HG03378 (cell line): Measurements from ENCODE around the gene TOMT.
"Not testable (repeated sequence)": the region's sequence is repeated elsewhere in the genome, so short reads cannot be mapped to it uniquely, and the experiment has no call there.

ENCODE experiments used
- ATAC-seq: cut with Tn5 transposase; IDR thresholded peaks from one replicate; pipeline ENCODE4 v1.9.1; 2021; ENCODE audit warnings: mild to moderate bottlenecking, moderate library complexity; ENCODE audit not compliant: unreplicated experiment

The TOMT gene

DNA sequence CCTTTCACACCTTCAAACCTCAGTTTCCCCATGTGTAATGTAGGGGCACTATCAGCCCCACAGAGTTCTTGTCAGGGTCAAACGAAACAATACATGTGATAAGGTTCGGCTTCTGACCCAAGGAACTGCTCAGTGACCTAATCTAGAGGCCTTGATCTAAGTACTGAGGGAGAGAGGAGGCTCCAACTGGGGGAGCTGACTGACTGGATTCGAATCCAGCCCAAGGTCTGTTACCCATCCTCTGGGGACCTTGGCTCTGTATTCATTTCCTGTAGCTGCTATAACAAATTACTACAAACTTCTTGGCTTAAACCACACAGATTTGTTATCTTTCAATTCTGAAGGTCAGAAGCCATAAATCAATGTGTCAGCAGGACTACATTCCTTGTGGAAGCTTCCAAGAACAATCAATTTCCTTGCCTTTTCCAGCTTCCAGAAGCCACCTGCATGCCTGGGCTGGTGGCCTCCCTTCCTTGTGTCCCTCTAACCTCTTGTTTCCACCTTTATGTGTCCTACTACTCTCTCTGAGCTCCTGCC is 17.5 kb downstream of the TOMT start:
- ATAC-seq = no peak

DNA sequence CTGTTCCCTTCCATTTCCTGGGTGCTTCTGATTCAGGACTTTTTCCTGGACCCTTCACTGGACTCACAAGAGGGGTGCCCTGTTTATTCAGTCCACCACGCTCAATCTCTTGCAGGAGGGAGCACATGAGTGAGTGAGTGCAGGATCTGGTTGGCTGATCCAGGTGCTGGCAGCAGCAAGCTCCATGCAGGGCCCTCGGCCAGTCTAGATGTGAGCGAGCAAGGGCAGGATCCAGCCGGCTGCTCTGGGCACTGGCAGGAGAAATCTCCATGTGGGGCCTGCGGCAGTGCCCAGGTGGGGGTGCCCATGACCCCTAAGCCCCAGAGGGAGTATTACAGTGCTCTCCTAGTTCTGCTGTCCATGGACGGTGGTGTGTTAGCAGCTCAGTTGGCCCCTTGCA is 18.3 kb downstream of the TOMT start:
- no peak for ATAC-seq

DNA sequence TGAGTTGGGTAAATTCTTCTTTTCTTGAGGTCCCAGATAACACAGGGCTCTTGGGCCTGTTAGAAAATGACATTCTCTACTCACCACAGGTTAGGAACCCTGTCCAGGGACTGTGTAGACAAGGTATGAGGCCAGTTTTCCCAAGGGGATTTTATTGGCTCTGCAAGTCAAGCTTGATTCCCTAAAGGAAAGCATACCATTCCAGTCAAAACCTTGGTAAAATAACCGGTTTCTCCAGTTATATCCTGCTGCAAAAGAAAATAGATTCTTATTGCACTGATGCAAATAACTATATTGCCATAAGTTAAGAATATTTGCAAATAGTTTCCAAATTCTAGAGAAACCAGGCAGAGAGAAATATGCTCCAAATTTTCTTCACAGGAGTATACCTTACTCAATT is 20.2 kb downstream of the TOMT start:
- ATAC-seq = no peak

DNA sequence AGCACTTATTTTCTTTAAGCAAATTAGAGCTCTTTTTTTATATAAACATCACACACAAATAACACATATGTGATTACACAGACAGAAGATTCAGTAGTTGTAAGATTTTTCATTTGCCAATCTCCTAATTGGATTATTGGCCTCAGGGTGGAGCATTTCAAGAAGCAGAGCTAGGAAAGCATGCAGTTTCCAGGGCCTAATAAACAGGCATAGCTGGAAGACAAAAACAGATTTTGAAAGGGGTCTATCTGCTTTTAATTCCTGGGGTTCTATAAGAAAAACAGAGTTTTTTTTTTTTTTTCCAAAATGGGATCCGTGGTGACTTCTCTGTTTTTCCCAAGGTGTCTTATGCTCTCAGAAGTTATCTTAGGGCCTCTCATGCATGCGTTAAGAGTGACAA is 22.2 kb downstream of the TOMT start:
- ATAC-seq = no peak

DNA sequence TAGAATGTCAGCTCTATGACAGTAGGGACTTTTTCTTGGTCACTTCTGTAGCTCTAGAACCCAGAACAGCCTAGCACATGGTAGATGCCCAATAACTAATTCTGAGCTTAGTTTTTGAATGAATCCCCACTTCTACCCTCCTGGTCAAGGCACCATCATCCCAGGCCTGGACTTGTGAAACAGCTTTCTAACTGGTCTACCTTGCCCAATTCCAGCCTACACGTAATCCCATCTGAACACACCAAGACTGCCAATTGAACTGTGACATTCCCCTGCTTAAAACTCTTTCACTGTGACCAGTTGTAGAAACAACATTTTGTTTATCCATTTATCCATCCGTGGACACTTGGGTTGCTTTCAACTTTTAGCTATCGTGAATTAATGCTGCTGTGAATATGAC is 23.7 kb downstream of the TOMT start:
- ATAC-seq = no peak

DNA sequence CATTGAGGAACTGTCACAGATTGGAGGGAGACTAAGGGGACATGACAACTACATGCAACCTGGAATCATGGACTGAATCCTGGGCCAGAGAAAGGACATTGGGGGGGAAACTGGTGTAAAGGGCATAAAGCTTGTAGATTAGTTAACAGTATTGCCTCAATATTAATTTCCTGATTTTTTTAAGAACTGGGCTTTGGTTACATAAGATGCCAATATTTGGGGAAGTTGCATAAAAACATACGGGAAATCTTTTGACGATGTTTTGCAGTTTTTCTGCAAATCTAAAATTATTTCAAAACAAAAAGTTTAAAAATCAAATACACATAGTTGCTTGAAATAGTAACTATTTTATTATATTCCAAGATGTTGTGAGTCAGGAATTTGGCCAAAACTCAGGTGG is 26.9 kb downstream of the TOMT start:
- no peak for ATAC-seq

DNA sequence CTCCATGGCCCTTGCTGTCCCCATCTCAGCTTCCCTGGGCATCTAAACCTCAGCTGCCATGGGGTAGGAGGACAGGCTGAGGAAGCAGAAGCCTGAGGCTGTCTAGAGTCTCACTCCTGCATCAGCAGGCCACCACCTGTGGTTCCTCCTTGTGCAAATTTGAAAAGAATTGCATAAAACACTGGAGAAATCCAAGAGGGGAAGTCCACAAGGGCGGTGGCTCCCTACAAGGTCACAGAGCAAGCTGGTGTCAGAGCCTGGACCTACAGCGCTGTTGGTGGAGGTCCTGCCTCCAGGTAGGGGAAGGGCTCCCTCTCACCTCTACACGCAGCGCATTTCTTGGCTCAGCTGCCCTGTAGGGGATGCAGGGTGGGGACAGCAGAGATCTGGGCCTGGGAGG is 29.7 kb downstream of the TOMT start, which contains the start of gene FOLR3:
TSS of gene FOLR3 (plus strand) at position 253 of the 400 bp plus-strand sequence. CDS start 228 bp downstream, outside the sequence.
- ATAC-seq = not testable (repeated sequence)

DNA sequence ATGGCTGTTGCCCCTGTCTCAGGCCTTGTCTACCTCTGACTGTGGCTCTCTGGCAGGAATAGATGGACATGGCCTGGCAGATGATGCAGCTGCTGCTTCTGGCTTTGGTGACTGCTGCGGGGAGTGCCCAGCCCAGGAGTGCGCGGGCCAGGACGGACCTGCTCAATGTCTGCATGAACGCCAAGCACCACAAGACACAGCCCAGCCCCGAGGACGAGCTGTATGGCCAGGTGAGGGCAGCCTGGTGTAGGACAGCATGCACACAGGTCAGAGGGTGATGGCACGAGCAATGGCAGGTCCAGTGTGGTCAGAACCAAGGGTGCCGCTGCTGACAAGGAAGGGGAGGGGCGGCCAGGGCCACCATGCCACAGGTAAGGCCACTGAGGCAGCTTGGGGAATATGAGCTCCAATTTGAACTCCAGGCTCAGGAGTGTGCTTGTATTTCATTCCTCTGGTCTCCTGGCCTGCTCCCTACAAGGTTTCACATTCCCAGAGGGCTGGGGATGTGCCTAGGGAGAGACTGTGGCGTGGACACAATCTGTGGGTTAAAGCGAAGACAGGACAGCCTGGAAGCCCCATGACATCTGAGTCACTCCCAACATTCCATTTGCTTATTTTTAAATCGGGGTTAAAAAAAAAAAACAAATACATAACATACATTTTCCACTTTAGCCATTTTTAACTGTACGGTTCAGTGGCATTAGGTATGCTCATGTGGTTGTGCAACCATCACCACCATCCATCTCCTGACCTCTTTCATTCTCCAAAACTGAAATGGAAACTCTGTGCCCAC is 30.4 kb downstream of the TOMT start:
- ATAC-seq = no peak

DNA sequence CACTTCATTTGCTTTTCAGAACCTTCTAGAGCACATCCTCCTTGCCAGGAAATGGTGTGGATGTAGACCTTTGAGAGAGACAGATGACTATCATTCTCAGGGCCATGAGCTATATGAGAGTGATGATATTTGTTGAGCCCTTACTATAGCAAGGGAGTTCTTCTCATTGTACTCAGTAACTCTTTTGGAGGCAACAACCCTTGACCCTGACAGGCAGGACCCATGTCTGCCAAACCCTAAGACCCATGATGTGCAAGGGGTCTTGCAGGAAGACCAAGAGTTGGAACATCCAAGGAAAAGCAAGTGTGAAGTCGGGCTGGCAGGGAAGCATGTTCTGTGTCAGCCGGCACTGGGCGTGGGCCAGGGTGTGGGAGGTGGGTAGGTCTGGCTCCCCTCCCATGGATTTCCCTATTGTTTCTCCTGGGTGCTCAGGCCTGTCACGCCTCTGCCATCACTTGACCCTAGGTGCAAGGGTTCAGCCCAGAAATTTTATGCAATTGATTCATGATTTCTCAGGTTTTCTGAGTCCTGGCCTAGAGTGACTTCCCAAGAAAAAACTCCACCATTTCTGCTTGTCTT is 31.0 kb downstream of the TOMT start:
- ATAC-seq = no peak

DNA sequence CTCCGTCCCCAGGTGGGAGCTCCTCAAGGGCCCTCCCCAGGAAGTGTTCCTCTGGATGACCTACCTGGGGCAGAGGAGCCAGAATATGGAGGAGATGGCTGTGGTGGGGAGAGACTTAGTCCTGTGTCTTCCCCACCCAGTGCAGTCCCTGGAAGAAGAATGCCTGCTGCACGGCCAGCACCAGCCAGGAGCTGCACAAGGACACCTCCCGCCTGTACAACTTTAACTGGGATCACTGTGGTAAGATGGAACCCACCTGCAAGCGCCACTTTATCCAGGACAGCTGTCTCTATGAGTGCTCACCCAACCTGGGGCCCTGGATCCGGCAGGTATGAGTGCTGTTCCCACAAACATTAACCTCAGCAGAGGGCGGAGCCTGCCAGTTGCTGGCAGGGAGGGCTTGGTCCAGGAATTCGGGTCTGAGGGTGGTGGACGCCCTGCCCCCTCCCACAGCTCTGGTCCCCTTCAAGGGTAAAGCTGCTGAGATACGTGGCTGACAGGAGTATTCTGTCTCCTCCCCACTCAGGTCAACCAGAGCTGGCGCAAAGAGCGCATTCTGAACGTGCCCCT is 33.2 kb downstream of the TOMT start:
- ATAC-seq = no peak

DNA sequence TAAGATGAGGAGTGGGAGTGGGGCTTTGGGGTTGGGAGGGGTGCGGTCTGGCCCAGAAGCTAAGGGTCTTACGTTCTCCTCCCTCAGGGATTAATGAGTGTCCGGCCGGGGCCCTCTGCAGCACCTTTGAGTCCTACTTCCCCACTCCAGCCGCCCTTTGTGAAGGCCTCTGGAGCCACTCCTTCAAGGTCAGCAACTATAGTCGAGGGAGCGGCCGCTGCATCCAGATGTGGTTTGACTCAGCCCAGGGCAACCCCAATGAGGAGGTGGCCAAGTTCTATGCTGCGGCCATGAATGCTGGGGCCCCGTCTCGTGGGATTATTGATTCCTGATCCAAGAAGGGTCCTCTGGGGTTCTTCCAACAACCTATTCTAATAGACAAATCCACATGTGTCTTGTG is 33.8 kb downstream of the TOMT start:
- no peak for ATAC-seq

DNA sequence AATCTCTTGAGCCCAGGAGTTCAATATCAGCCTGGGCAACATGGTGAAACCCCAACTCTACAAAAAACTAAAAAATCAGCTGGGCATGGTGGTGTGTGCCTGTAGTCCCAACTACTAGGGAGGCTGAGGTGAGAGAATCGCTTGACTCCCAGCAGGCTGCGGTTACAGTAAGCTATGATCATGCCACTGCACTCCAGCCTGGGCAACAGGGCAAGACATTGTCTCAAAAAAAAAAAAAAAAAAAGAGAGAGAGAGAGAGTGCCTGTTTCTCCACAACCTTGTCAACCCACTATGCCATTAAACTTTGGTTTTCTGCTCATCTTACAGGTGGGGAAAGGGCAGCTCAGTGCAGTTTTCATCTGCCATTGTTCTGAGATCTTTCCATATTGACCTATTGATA is 34.9 kb downstream of the TOMT start:
- ATAC-seq = no peak

DNA sequence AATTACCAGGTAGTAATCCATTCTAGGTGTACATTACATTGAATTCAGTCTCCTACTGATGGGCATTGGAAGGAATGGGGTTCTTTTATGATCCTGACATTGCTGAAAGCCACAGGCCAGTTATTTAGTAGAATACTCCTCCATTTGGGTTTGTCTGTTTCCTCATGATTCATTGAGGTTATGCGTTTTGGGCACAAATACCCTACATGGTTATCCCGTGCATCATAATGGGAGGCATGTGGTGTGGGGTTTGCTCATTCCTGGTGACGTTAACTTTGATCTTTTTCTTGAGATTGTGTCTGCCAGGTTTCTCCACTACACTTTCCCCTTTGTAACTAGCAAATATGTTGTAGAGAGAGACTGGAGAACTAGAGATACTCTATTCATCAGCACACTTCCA is 35.3 kb downstream of the TOMT start:
- ATAC-seq = no peak

DNA sequence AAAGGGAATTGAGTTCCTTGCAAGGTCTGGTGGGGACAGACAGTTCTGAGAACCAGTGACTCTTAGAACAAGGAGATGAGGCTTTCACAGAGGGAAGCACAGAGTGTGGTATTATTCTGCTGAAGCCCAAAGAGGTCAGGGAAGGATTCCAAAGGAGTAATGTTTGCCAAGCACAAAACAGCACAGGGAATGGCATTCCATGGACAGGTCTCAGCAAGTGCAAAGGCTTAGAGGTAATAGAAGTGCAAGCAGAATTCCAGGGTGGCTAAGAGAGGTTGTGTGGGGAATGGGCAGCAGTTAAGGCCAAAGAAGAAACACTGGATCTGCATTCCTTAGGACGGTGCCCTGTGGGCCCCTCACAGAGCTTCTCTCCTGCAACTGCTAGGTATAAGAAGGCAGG is 36.4 kb downstream of the TOMT start:
- ATAC-seq = not testable (repeated sequence)

DNA sequence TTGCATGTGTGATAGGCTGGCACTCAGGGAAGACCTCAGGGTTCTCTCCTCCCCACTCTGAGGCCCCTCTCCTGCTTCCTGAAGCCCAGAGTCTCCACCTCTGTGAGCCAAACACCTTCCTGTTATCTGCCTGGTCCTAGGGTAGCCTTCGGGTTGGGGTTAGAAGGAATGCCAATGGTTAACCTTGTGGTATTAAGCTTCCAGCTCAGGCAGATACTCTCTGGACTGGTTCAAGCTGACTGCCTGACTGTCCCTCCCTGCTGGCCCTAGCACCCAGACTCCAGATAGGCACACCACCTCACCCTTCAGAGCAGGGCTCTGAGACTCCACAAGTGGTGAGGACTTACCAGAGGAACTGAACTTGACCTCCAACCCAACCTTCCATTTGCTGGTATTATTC is 36.8 kb downstream of the TOMT start:
- not testable (repeated sequence) for ATAC-seq

DNA sequence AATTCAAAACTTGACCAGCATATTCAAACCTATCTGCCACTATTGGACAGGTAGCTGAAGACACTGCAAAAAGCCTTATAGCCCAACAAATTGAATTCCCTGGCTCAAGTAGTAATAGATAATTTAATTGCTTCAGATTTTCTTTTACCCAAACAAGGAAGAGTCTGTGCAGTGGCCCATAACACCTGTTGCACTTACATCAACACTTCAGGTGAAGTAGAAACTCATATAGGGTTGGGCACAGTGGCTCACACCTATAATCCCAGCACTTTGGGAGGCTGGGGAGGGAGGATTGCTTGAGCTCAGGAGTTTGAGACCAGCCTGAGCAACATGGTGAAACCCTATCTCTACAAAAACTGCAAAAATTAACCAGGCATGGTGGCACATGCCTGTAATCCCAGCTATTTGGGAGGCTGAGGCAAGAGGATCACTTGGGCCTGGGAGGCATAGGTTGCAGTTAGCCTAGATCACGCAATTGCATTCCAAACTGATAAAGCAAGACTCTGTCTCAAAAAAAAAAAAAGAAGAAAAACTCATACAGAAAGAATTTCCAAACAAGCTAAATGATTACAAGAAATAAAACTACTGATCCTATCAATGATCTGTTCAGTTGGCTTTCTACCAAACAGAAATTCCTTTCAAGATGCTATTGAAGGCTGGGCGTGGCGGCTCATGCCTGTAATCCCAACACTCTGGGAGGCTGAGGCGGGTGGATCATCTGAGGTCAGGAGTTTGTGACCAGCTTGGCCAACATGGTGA is 39.3 kb downstream of the TOMT start:
- no peak for ATAC-seq

DNA sequence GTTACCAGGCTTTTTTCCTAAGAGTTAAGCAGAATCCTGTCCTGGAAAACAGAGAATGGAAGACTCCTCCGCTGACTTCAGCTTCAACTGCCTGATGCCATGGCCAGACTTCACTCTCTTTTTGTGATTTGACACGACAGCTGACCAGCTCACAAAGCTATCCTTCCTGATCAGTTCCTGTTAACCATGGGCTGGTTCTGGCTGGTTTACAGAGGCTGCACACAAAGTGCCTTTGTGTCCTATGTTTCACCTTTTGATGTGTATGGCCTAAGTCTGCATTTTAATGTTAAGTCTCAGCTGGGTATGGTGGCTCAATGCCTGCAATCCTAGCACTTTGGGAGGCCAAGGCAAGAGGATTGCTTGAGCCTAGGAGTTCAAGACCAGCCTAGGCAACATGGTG is 40.9 kb downstream of the TOMT start:
- ATAC-seq = no peak

DNA sequence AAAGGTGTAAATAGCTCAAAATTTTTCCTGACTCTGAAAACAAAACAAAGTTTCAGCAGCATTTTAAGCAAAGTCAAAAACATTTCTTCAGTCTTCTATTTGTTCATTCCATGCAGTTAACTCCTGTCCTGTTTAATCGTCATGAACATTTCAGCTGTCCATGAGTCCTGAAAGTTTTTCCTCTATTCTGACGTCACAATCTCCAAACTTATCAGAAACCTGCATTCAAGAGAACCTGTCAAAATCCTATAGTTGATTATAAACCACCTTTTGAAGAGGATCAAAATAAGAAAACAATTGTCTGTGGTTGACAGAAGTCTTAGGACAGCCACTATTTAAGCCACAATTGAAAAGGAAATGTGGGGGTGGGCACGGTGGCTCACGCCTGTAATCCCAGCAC is 45.2 kb downstream of the TOMT start:
- ATAC-seq = no peak

DNA sequence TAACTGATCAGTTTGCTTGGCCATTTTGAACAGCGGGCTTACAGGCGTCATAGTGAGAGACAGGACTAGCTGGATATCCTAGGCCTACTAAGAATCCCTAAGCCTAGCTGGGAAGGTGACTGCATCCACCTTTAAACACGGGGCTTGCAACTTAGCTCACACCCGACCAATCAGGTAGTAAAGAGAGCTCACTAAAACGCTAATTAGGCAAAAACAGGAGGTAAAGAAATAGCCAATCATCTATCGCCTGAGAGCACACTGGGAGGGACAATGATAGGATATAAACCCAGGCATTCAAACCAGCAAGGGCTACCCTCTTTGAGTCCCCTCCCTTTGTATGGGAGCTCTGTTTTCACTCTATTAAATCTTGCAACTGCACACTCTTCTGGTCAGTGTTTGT is 48.1 kb downstream of the TOMT start:
- not testable (repeated sequence) for ATAC-seq

DNA sequence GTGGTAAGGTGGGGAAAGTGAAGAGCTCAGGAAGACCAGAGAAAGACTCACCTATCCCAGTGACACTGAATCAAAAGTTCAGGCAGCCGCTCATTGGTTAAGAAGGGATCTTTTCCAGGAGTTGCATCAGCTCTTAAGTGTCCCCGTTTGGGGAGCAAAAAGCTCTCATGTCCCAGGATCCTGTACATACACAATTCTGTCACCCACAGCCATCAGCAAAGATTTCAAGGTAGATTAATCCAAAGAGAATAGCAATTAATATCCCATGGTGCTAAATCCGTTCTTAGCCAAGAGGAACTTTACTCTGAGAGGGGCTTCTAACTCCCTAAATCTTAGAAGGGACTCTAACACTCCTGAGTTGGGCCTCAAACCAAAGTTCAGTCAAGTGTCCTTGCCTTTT is 49.1 kb downstream of the TOMT start:
- ATAC-seq = no peak

DNA sequence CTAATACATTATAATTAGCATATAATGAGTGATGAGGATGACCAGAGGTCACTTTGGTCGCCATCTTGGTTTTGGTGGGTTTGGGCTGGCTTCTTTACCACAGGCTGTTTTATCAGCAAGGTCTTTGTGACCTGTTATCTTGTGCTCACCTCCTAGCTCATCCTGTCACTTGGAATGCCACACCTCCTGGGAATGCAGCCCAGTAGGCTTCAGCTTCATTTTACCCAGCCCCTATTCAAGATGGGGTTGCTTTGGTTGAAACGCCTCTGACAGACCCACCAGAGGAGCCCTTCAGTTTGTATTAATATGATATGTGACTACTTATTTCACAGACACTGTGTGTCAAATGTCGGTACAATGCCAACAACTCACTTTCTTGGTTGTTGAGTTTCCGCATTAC is 50.0 kb downstream of the TOMT start:
- no peak for ATAC-seq
